Transverse colon (tissue), 4 donors: ENCODE data around the gene PQBP1. TPM values are rescaled to one million over a fixed set of nuclear protein-coding genes. Genes with fewer than 3 reads are reported as not detected.

Source experiments
- DNase-seq: peaks from one replicate; pipeline ENCODE4 v3.0.0-alpha.2; 2019
- H3K27ac ChIP-seq, 4 donors: fragments of 200-600 bp; sonication (generic); 2 replicates each; pipeline ENCODE4 v1.5.1; 2016 to 2018; ENCODE audit warnings: inconsistent platforms in 4 of 4
- H3K27me3 ChIP-seq: fragments of 200-600 bp; sonication (generic); 2 replicates; pipeline ENCODE4 v1.5.1; 2017; ENCODE audit warnings: inconsistent platforms
- H3K36me3 ChIP-seq, 4 donors: fragments of 200-600 bp; sonication (generic); 2 replicates each; pipeline ENCODE4 v1.5.1; 2017 to 2019; ENCODE audit warnings: inconsistent platforms in 4 of 4
- H3K4me1 ChIP-seq, 4 donors: fragments of 200-600 bp; sonication (generic); 2 replicates each; pipeline ENCODE4 v1.5.1; 2017 to 2020; ENCODE audit warnings: inconsistent platforms in 4 of 4
- H3K4me3 ChIP-seq, 4 donors: fragments of 200-600 bp; sonication (generic); 1 replicate in 1 of 4; 2 replicates in 3 of 4; pipeline versions ENCODE4 v1.5.1 to v1.6.1; 2017 to 2019; ENCODE audit warnings: inconsistent platforms in 4 of 4
- H3K9me3 ChIP-seq, 2 donors: fragments of 200-600 bp; sonication (generic); 2 replicates each; pipeline ENCODE4 v1.5.1; 2017 to 2019; ENCODE audit warnings: inconsistent platforms in 2 of 2
- EP300 ChIP-seq: sonication (generic); formaldehyde crosslinking; IDR thresholded peaks from one replicate; pipeline ENCODE4 v1.6.1; 2017; ENCODE audit warnings: antibody characterized with exemption, low read depth
- POLR2A ChIP-seq: fragments of 450-650 bp; IDR thresholded peaks from one replicate; pipeline ENCODE4 v1.6.1; 2016; ENCODE audit warnings: antibody characterized with exemption, mild to moderate bottlenecking, moderate library complexity
- POLR2AphosphoS5 ChIP-seq, 3 donors: sonication (generic); formaldehyde crosslinking; IDR thresholded peaks; one replicate each; pipeline ENCODE4 v1.6.1; 2016; ENCODE audit warnings: antibody characterized with exemption in 3 of 3
- WGBS, 2 donors: methylation state at CpG; one replicate each; pipeline ENCODE4 v1.1.5; 2018; ENCODE audit warnings: low coverage in 1 of 2; 5-methylcytosine and 5-hydroxymethylcytosine counted together
- in situ Hi-C, 4 donors: fragments of 200-750 bp; cut with MboI; loops; one replicate each; pipeline versions ENCODE4 v1.15.0 to v1.15.1; 2017; ENCODE audit warnings: low sequenced_read_pairs in 3 of 4, low pct_ligation_motif_present in 1 of 4, low pct_unique_long_range_greater_than_20kb in 1 of 4
- intact Hi-C: fragments of 100-400 bp; cut with DNase I; formaldehyde crosslinking; loops from one replicate; pipeline ENCODE4 v1.15.1; 2023; ENCODE audit warnings: low total_unique reads
- total RNA-seq, 4 donors: library from RNA; depleted of rRNA; stranded (reverse); fragments of >200 nt; gene quantifications; one replicate each; pipeline ENCODE4 v1.1.0, GENCODE V29; 2016
- TF ChIP-seq, protein P1 (sequence below), 5 experiments: fragments of 200-600 bp in 3 of 5; fragments of 450-650 bp in 2 of 5; sonication (generic) in 3 of 5; IDR thresholded peaks; 1 replicate in 2 of 5; 2 replicates in 3 of 5; pipeline ENCODE4 v1.5.1; 2016 to 2017; ENCODE audit warnings: antibody characterized with exemption in 5 of 5, inconsistent platforms in 3 of 5, mild to moderate bottlenecking in 2 of 5, moderate library complexity in 1 of 5

The PQBP1 gene
- total RNA-seq, 4 donors from 2014 or later = 21.7 to 92.3 (median 63.8) TPM

DNA sequence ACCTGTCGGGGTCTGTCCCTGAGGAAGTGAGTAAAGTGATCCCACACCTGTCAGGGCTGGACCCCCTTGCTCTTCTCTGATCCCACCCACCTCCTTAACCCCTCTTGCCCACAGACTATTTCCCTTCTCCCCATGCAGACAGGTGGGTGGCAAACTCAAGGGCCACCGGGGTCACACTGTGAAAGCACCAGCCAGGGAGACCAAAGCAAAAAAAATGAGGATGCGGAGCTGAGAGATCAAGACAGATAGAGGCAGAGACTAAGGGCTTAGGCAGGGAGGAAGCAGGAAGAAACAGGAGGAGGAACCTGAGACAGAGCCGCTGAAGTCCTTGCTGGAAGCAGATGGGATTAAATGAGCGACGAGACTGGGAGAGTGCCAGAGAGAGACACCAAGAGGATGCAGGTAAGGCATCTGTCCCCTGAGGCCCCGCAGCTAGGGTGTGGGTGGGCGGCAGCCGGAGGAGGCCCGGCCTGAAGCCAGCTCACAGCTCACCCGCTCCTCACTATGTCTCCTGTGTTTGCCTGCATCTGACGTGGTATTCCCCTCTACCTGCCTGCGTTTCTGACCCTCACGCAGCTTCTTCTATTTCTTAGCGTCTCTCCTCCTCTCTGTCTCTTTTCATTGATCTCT, 7.3 kb upstream of the PQBP1 start:
- in situ Hi-C loops (no loop called here), intact Hi-C loops (no loop called here)
- H3K27me3 ChIP-seq = no peaks in the 10 kb centered on the region
- H3K4me1 ChIP-seq = peaks cover 0 to 13% (median 6%) of the 10 kb centered on the region in 4 donors
- DNase-seq = no peak
- no peak for TF ChIP-seq EP300
- TF ChIP-seq, protein P1, sequence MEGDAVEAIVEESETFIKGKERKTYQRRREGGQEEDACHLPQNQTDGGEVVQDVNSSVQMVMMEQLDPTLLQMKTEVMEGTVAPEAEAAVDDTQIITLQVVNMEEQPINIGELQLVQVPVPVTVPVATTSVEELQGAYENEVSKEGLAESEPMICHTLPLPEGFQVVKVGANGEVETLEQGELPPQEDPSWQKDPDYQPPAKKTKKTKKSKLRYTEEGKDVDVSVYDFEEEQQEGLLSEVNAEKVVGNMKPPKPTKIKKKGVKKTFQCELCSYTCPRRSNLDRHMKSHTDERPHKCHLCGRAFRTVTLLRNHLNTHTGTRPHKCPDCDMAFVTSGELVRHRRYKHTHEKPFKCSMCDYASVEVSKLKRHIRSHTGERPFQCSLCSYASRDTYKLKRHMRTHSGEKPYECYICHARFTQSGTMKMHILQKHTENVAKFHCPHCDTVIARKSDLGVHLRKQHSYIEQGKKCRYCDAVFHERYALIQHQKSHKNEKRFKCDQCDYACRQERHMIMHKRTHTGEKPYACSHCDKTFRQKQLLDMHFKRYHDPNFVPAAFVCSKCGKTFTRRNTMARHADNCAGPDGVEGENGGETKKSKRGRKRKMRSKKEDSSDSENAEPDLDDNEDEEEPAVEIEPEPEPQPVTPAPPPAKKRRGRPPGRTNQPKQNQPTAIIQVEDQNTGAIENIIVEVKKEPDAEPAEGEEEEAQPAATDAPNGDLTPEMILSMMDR (IDR thresholded peaks at IDR 0.05) = no peak
- no peak for TF ChIP-seq POLR2A
- no peak for TF ChIP-seq POLR2AphosphoS5 (IDR thresholded peaks at IDR 0.05)
- H3K36me3 ChIP-seq = no peaks in the 10 kb centered on the region
- H3K27ac ChIP-seq = peak overlapping the region; percentile 78 to 88 (median 85)
- H3K9me3 ChIP-seq = no peaks in the 10 kb centered on the region
- 45% methylated on average over 15 of the region's 15 CpGs; no CpG with 5 or more reads in 1 of the 2 donors for WGBS, 2 donors
- peak overlapping the region; percentile 46 to 84 (median 62) for H3K4me3 ChIP-seq

DNA sequence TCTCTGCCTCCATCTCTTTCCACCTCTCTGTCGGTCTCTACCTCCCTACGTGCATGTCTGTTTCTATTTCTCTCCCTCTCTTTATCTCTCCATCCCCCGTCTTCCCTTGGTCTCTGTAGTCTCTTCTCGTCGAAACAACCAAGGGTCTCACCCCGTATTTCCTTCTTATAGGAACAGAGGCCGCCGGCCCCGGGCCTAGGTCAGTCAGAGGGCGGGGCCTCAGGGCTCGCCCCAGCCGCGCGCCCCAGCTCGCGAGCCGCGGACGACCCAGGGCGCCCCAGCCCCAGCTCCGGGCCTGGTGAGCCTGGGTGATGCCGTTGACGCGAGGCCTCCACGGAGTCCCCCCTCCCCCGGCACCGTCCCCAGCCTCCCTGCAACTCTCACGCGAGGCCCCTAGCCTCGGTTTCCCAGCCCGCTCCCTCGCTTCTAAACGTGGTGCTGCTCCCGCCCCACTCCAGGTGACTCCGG, 6.8 kb upstream of the PQBP1 start:
- no peak for DNase-seq
- intact Hi-C loops = no loop called here
- TF ChIP-seq EP300 = no peak
- TF ChIP-seq, protein P1 (IDR thresholded peaks at IDR 0.05) = no peak
- no peak for TF ChIP-seq POLR2AphosphoS5 (IDR thresholded peaks at IDR 0.05)
- no peak for TF ChIP-seq POLR2A
- Histone ChIP-seq H3K27me3 (no peaks in the 10 kb centered on the region), H3K27ac (peak overlapping the region; percentile 78 to 88 (median 85)), H3K4me3 (peak overlapping the region; percentile 46 to 84 (median 62)), H3K4me1 (peaks cover 0 to 13% (median 6%) of the 10 kb centered on the region in 4 donors), H3K36me3 (no peaks in the 10 kb centered on the region), H3K9me3 (no peaks in the 10 kb centered on the region)
- 0 to 46% methylated on average over 1 to 32 of the region's 35 CpGs for WGBS, 2 donors
- in situ Hi-C loops = no loop called here

DNA sequence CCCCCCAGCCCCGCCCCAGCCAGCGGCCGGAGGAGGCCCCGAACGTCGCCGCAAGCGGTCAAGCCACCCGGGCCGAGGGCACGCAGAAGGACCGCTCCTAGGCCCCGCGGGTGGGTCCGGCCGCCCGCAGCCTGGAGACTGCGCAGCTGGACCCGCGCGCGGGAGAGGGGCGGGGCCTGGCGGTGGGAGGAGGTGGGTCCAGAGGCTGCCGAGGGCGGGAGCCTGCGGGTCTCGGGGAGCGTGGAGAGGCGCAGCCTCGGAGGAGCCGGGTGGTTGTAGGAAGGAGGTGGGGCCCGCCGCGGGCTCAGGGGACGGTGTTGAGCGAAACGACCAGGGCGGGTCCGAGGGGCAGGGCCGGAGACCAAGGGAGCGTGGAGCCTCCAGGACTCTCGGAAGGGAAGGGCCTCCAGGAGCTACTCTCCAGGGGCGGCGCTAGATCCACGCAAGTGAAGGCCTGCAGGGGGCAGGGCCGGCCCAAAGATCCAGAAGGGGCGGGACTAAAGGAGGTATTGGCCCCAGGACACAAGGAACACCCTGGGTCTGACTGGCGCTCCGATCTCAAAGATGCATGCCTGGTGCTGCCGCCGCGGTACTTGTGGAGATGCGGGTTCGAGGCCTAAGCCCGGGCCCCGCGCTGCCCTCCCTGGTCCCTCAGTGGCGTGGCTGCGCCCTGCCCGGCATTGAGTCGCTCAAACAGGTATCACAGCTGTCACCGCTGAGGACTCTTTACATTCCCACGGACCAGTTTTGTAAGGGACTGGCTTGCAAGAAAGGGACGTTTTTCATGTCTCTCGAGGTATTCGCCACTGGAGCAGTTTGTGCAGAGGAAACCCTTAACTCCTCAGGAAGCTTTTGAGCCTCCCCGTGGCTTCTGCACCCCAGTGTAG, 6.1 kb upstream of the PQBP1 start:
- WGBS, 2 donors = 48% methylated on average over 58 of the region's 68 CpGs; no CpG with 5 or more reads in 1 of the 2 donors

More for the DNA sequence above, 6.1 kb upstream of the PQBP1 start:
- intact Hi-C loops = no loop called here
- in situ Hi-C loops = no loop called here
- Histone ChIP-seq H3K9me3 (no peaks in the 10 kb centered on the region), H3K4me3 (peak overlapping the region; percentile 46 to 84 (median 62)), H3K36me3 (no peaks in the 10 kb centered on the region), H3K27me3 (no peaks in the 10 kb centered on the region), H3K4me1 (peaks cover 0 to 19% (median 9%) of the 10 kb centered on the region in 4 donors), H3K27ac (peak overlapping the region; percentile 78 to 88 (median 85))
- DNase-seq = peak; percentile 92
- TF ChIP-seq POLR2AphosphoS5 (IDR thresholded peaks at IDR 0.05) (peak in 2 of 3 donors; percentile 61 to 69), POLR2A (peak; percentile 54), EP300 (no peak)
- TF ChIP-seq, protein P1 (IDR thresholded peaks at IDR 0.05) = peak; percentile 36 to 66 (median 38)
